Measurements from ENCODE around the gene NDUFA11.
"Not testable (repeated sequence)": the region's sequence is repeated elsewhere in the genome, so short reads cannot be mapped to it uniquely, and the experiment has no call there.

NDUFA11 gene

DNA sequence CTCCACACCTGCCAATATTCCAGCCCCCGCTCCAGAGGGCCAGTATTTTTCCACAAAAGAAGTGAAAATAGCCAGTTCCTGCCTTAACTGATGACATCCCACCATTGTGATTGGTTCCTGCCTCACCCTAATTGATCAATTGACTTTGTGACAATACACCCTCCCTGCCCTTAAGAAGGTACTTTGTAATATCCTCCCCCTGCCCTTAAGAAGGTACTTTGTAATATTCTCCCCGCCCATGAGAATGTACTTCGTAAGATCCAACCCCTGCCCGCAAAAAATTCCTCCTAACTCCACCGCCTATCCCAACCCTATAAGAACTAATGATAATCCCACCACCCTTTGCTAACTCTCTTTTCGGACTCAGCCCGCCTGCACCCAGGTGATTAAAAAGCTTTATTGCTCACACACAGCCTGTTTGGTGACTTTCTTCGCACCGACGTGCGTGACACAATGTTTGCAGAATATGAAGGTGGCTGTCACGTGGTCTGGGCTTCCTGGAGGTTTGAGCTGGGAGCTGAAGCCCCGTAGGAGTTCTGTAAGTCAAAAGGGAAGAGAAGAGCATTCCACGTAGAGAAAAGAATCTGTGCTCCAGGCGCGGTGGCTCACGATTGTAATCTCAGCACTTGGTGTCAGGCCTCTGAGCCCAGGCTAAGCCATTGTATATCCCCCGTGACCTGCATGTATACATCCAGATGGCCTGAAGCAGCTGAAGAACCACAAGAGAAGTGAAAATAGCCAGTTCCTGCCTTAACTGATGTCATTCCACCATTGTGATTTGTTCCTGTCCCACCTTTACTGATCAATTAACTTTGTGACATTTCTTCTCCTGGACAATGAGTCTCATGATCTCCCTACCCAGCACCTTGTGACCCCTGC is 46.1 kb downstream of the NDUFA11 start:
- DNase-seq (ENCODE audit: extremely low spot score), result no peak
- POLR2A ChIA-PET, result interaction anchor here (1.0 kb wide), 1 partner anchor 30 kb away, joined by 5 read pairs; no protein-coding TSS in a partner anchor
- CTCF ChIA-PET, result no interaction called here
- TF ChIP-seq ZNF384 (IDR thresholded peaks at IDR 0.05) (no peak), NFRKB (IDR thresholded peaks at IDR 0.05) (no peak), HDGF (IDR thresholded peaks at IDR 0.05; ENCODE audit: borderline replicate concordance) (no peak), SUZ12 (IDR thresholded peaks at IDR 0.05) (no peak), ARNT (IDR thresholded peaks at IDR 0.05) (no peak), CTBP1 (IDR thresholded peaks at IDR 0.05; ENCODE audit: borderline replicate concordance) (no peak), BHLHE40 (IDR thresholded peaks at IDR 0.05; ENCODE audit: borderline replicate concordance) (no peak), FOXA1 (IDR thresholded peaks at IDR 0.05) (no peak)

DNA sequence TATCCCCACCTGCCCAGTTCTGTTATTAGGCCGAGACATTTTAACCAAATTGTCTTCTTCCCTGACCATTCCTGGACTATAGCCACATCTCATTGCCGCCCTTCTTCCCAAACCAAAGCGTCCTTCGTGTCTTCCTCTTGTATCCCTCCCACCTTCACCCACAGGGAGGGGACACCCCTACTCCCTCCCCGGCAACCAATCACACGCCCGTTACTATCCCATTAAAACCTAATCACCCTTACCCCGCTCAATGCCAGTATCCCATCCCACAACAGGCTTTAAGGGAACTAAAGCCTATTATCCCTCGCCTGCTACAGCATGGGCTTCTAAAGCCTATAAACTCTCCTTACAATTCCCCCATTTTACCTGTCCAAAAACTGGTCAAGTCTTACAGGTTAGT is 48.4 kb downstream of the NDUFA11 start:
- POLR2A ChIA-PET, result interaction anchor here (1.9 kb wide), 1 partner anchor 27 kb away, joined by 4 read pairs; no protein-coding TSS in a partner anchor
- not testable (repeated sequence) for DNase-seq (ENCODE audit: extremely low spot score)

DNA sequence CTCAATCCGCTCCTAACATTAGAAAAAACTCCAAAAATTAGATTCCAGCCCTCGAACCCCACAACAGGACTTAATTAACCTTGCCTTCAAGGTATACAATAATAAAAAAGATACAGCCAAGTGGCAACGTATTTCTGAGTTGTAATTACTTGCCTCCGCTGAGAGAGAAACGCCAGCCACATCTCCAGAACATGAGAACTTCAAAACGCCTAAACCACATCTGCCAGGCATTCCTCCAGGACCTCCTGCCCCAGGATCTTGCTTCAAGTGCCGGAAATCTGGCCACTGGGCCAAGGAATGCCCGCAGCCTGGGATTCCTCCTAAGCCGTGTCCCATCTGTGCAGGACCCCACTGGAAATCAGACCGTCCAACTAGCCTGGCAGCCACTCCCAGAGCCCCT is 49.5 kb downstream of the NDUFA11 start:
- DNase-seq (ENCODE audit: extremely low spot score); CTCF ChIA-PET; POLR2A ChIA-PET: not testable (repeated sequence)

More for the DNA sequence above, 48.4 kb downstream of the NDUFA11 start:
- CTCF ChIA-PET, result not testable (repeated sequence)

DNA sequence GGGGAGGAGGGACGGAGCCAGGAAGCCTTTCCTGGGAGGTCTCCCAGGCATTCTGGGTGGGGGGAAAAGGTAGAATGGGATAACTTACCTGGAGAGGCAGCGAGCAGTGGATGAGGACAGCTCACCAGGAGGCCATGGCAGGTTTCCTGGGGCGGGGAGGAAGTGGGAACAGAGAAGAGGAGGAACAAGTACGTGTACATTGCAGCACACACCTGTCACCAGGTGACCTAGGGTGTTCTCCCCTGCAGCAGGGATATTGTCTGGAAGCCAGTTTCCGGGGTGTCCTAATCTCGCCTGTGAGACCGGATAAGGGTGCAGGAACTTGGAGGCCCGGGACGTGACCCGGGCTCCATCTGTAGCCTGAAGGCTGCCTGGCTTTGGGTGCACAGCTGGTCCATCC is 52.3 kb downstream of the NDUFA11 start, which contains the start of gene FUT3:
Gene FUT3, minus strand, starts transcription at position 148 of the 400 bp plus-strand sequence.
- ChIA-PET CTCF (no interaction called here), POLR2A (interaction anchor here (0.6 to 1.9 kb wide), 2 partner anchors 23 to 435 kb away, joined by 3 to 7 read pairs; no protein-coding TSS in a partner anchor)
- DNase-seq (ENCODE audit: extremely low spot score), result no peak
- TF ChIP-seq FOXM1 (IDR thresholded peaks at IDR 0.05; ENCODE audit: borderline replicate concordance), result no peak
- no peak for TF ChIP-seq ELF4 (IDR thresholded peaks at IDR 0.05)
- TF ChIP-seq BHLHE40 (IDR thresholded peaks at IDR 0.05; ENCODE audit: borderline replicate concordance), result no peak

DNA sequence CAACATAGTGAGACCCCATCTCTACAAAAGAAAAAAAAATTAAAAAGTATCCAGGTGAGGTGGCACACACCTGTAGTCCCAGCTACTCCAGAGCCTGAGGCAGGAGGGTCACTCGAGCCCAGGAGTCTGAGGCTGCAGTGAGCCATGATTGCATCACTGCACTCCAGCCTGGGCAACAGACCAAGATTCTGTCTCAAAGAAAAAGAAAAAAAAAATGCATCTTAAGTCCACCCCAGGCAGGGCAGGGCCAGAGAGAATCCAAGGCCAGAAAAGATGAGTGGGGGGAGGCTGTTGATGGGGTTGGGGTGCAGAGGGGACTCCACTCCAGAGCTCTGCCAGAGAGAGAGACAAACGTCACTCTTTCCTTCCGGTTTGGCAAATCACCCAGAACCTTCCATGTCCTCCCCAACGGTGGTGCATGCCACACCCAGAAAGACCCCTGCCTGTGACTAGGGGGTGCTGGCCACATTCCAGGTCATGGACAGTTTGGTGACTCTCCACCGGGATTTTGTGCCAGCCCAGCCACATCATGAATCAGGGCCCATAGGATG is 52.8 kb downstream of the NDUFA11 start:
- CTCF ChIA-PET, result no interaction called here
- no peak for DNase-seq (ENCODE audit: extremely low spot score)
- POLR2A ChIA-PET, result interaction anchor here (1.9 kb wide), 1 partner anchor 23 kb away, joined by 7 read pairs; no protein-coding TSS in a partner anchor
- TF ChIP-seq FOXA1 (IDR thresholded peaks at IDR 0.05) (no peak), BHLHE40 (IDR thresholded peaks at IDR 0.05; ENCODE audit: borderline replicate concordance) (no peak), SP1 (IDR thresholded peaks at IDR 0.05) (no peak), TARDBP (IDR thresholded peaks at IDR 0.05) (no peak), L3MBTL2 (conservative IDR thresholded peaks at IDR 0.05) (no peak), FOXM1 (IDR thresholded peaks at IDR 0.05; ENCODE audit: borderline replicate concordance) (no peak), ELF4 (IDR thresholded peaks at IDR 0.05) (no peak), NFRKB (IDR thresholded peaks at IDR 0.05) (no peak), ARNT (IDR thresholded peaks at IDR 0.05) (no peak), CTBP1 (IDR thresholded peaks at IDR 0.05; ENCODE audit: borderline replicate concordance) (no peak), SUZ12 (IDR thresholded peaks at IDR 0.05) (no peak)
- TF ChIP-seq, protein P1, sequence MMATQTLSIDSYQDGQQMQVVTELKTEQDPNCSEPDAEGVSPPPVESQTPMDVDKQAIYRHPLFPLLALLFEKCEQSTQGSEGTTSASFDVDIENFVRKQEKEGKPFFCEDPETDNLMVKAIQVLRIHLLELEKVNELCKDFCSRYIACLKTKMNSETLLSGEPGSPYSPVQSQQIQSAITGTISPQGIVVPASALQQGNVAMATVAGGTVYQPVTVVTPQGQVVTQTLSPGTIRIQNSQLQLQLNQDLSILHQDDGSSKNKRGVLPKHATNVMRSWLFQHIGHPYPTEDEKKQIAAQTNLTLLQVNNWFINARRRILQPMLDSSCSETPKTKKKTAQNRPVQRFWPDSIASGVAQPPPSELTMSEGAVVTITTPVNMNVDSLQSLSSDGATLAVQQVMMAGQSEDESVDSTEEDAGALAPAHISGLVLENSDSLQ (IDR thresholded peaks at IDR 0.05), result no peak

DNA sequence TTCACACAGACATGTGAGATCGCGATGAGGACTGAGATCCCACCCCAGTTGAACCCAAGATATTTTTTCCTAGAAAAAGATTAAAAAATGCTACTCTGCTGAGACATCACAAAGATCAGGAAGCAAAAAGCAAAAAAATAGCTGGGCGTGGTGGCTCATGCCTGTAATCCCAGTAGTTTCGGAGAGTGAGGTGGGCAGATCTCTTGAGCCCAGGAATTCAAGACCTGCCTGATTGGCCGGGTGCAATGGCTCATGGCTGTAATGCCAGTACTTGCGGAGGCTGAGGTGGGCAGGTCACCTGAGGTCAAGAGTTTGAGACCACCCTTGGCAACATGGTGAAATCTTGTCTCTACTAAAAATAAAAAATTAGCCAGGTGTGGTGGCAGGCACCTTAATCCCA is 53.4 kb downstream of the NDUFA11 start:
- ChIA-PET POLR2A (interaction anchor here (1.9 kb wide), 1 partner anchor 22 kb away, joined by 7 read pairs; no protein-coding TSS in a partner anchor), CTCF (no interaction called here)
- TF ChIP-seq L3MBTL2 (conservative IDR thresholded peaks at IDR 0.05), result no peak
- no peak for TF ChIP-seq TARDBP (IDR thresholded peaks at IDR 0.05)
- TF ChIP-seq FOXM1 (IDR thresholded peaks at IDR 0.05; ENCODE audit: borderline replicate concordance), result no peak
- no peak for TF ChIP-seq ELF4 (IDR thresholded peaks at IDR 0.05)
- no peak for TF ChIP-seq CTBP1 (IDR thresholded peaks at IDR 0.05; ENCODE audit: borderline replicate concordance)
- TF ChIP-seq FOXK2 (IDR thresholded peaks at IDR 0.05), result no peak
- no peak for DNase-seq (ENCODE audit: extremely low spot score)

DNA sequence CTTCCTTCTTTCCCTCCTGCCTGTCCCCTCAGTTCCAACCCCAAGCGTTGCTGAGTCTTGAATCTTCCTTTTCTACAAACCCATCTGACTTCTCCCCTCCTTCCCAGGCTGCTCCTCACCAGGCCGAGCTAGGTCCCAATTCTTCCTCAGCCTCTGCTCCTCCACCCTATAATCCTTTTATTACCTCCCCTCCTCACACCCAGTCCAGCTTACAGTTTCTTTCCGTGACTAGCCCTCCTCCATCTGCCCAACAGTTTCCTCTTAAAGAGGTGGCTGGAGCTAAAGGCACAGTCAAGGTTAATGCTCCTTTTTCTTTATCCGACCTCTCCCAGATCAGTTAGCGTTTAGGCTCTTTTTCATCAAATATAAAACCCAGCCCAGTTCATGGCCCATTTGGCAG is 55.0 kb downstream of the NDUFA11 start:
- CTCF ChIA-PET, result interaction anchor here (0.7 kb wide), 1 partner anchor 16 kb away, joined by 3 read pairs; no protein-coding TSS in a partner anchor
- POLR2A ChIA-PET; DNase-seq (ENCODE audit: extremely low spot score): not testable (repeated sequence)

DNA sequence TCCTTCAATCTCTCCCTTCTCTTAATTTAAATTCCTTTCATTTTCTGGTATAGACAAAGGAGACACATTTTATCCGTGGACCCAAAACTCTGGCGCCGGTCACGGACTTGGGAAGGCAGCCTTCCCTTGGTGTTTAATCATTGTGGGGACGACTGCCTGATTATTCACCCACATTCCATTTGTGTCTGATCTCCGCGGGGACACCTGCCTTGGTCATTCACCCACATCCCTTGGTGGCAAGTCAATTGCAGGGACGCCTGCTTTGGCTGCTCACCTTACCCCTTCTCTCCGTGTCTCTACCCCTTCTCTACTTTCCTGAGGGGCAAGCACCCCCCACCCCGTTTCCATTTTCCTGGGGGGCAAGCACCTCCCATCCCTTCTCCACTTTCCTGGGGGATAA is 55.7 kb downstream of the NDUFA11 start:
- POLR2A ChIA-PET; DNase-seq (ENCODE audit: extremely low spot score); CTCF ChIA-PET: not testable (repeated sequence)

All from HEK293T (cell line).